ENCODE data around the gene SH3GL1. TPM values are rescaled to one million over a fixed set of nuclear protein-coding genes. Genes with fewer than 3 reads are reported as not detected.
"Not testable (repeated sequence)": the region's sequence is repeated elsewhere in the genome, so short reads cannot be mapped to it uniquely, and the experiment has no call there.

SH3GL1 gene
- total and polyA plus RNA-seq, 8 donors, result 25.9 to 34.2 (median 27.6) TPM

DNA sequence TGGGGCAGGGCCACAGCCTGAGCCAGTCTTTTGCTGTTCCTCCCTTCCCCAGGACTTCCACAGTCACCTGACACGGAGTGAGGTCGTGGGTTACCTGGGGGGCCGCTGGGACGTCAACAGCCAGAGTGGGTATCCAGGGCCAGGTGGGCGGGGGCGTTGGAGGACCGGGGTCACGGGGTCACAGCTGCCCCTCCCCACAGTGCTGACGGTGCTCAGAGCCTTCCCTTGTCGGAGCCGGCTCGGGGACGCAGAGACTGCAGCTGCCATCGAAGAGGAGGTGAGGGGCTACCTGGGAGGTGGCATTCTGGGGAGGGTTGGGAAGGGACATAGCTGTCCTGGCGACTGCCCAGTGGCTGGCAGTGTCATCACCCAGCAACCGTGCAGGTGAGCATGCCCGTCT, 45.5 kb downstream of the SH3GL1 start:
- TF ChIP-seq, protein P1, sequence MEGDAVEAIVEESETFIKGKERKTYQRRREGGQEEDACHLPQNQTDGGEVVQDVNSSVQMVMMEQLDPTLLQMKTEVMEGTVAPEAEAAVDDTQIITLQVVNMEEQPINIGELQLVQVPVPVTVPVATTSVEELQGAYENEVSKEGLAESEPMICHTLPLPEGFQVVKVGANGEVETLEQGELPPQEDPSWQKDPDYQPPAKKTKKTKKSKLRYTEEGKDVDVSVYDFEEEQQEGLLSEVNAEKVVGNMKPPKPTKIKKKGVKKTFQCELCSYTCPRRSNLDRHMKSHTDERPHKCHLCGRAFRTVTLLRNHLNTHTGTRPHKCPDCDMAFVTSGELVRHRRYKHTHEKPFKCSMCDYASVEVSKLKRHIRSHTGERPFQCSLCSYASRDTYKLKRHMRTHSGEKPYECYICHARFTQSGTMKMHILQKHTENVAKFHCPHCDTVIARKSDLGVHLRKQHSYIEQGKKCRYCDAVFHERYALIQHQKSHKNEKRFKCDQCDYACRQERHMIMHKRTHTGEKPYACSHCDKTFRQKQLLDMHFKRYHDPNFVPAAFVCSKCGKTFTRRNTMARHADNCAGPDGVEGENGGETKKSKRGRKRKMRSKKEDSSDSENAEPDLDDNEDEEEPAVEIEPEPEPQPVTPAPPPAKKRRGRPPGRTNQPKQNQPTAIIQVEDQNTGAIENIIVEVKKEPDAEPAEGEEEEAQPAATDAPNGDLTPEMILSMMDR (IDR thresholded peaks at IDR 0.05), result no peak
- 78 to 83% methylated on average over 17 of the region's 17 CpGs for WGBS, 2 donors
- ATAC-seq (peak in 1 of 4 donors; percentile 1), DNase-seq (peak in 2 of 6 donors; percentile 41 to 74), FAIRE-seq (no peak)
- H3K36me3 ChIP-seq, result peaks cover 0 to 17% (median 5%) of the 10 kb centered on the region in 3 donors
- H3K9me3 ChIP-seq, result no peaks in the 10 kb centered on the region
- intact Hi-C loops (cut with DNase I), result loop anchor here in 2 of 3 donors (5.0 to 10.0 kb wide), 2 partner anchors 88 to 90 kb away; no protein-coding TSS in a partner anchor
- no peak overlapping the region for H3K4me3 ChIP-seq
- H3K27ac ChIP-seq, result no peak overlapping the region
- no peaks in the 10 kb centered on the region for H3K4me1 ChIP-seq
- no peaks in the 10 kb centered on the region for H3K27me3 ChIP-seq

- Histone ChIP-seq H3K4me3 (no peak overlapping the region), H3K36me3 (peaks cover 0 to 10% (median under 1%) of the 10 kb centered on the region in 3 donors), H3K9me3 (no peaks in the 10 kb centered on the region), H3K4me1 (no peaks in the 10 kb centered on the region), H3K27me3 (no peaks in the 10 kb centered on the region), H3K27ac (no peak overlapping the region)
- intact Hi-C loops (cut with DNase I), result loop anchor here in 2 of 3 donors (5.0 to 10.0 kb wide), 2 partner anchors 87 to 89 kb away; no protein-coding TSS in a partner anchor
- ATAC-seq, result no peak
- FAIRE-seq, result no peak
- TF ChIP-seq, protein P1 (IDR thresholded peaks at IDR 0.05), result no peak
- 85 to 90% methylated on average over 12 of the region's 12 CpGs for WGBS, 2 donors
- no peak for DNase-seq
Observed at GRCh38 chr19:4354282-4354681, 46.1 kb downstream of the SH3GL1 start.

GRCh38 chr19:4352701-4353121, 47.6 kb downstream of the SH3GL1 start:
- FAIRE-seq, result no peak

DNA sequence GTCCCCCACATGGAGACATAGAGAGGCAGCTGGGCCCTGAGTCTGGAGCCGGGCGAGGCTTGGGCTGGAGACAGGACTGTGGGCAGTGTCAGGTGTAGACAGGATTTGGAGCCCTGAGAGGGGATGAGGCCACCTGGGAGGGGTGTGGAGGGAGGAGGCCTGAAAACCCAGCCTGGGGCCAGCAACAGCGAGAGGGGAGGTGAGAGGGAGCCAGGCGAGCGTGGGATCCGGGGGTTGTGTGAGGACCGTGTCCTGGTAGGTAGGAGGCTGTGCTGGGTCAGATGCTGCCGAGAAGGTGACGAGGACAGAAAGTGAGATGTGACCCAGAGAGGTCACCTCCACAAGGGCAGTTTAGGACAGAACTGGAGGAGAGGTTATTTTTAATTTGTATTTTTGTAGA, 49.6 kb downstream of the SH3GL1 start:
- Histone ChIP-seq H3K27me3 (no peaks in the 10 kb centered on the region), H3K27ac (no peak overlapping the region), H3K9me3 (no peaks in the 10 kb centered on the region), H3K4me3 (no peak overlapping the region), H3K36me3 (no peaks in the 10 kb centered on the region), H3K4me1 (peaks cover 0 to 3% (median 0%) of the 10 kb centered on the region in 3 donors)
- WGBS, 2 donors, result 96% methylated on average over 9 of the region's 9 CpGs
- intact Hi-C loops (cut with DNase I), result loop anchor here in 2 of 3 donors (5.0 to 10.0 kb wide), 2 partner anchors 83 to 86 kb away; no protein-coding TSS in a partner anchor
- ATAC-seq (no peak), FAIRE-seq (no peak), DNase-seq (no peak)
- TF ChIP-seq, protein P1 (IDR thresholded peaks at IDR 0.05), result no peak

More at GRCh38 chr19:4352701-4353121, 47.6 kb downstream of the SH3GL1 start:
- Histone ChIP-seq H3K4me1 (no peaks in the 10 kb centered on the region), H3K4me3 (no peak overlapping the region), H3K27me3 (no peaks in the 10 kb centered on the region), H3K27ac (no peak overlapping the region), H3K9me3 (no peaks in the 10 kb centered on the region), H3K36me3 (no peaks in the 10 kb centered on the region)
- intact Hi-C loops (cut with DNase I), result loop anchor here in 2 of 3 donors (5.0 to 10.0 kb wide), 2 partner anchors 85 to 88 kb away; no protein-coding TSS in a partner anchor
- 25 to 31% methylated on average over 9 of the region's 9 CpGs for WGBS, 2 donors
- TF ChIP-seq, protein P1 (IDR thresholded peaks at IDR 0.05), result peak; percentile 69 to 90 (median 86)
- peak; percentile 52 to 82 (median 77) for ATAC-seq
- DNase-seq, result peak in 4 of 6 donors; percentile 52 to 68 (median 64)

DNA sequence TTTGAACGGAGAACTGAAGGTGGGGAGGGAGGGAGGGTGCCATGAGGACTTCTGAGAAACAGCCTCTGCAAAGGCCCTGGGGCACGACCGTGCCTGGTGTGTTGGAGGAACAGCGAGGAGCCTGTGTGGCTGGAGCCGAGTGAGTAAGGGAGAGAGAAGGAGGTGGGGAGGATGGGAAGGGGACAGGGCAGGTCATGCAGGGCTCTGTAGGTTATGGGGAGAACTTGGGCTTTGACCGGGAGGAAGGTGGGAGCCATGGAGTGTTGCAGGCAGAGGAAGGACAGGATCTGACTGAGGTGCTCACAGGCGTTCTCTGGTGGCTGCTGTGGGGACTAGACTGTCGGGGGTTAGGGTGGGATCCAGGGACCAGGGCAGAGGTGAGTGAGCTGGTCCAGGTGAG, 50.2 kb downstream of the SH3GL1 start:
- TF ChIP-seq, protein P1 (IDR thresholded peaks at IDR 0.05), result no peak
- ATAC-seq, result no peak
- Histone ChIP-seq H3K4me3 (no peak overlapping the region), H3K27ac (no peak overlapping the region), H3K36me3 (no peaks in the 10 kb centered on the region), H3K27me3 (no peaks in the 10 kb centered on the region), H3K4me1 (peaks cover 0 to 8% (median 0%) of the 10 kb centered on the region in 3 donors), H3K9me3 (no peaks in the 10 kb centered on the region)
- DNase-seq, result no peak
- 85 to 87% methylated on average over 8 of the region's 8 CpGs for WGBS, 2 donors
- no peak for FAIRE-seq
- intact Hi-C loops (cut with DNase I), result loop anchor here in 2 of 3 donors (5.0 to 10.0 kb wide), 2 partner anchors 83 to 85 kb away; no protein-coding TSS in a partner anchor

GRCh38 chr19:4349225-4349624, 51.1 kb downstream of the SH3GL1 start:
- H3K9me3 ChIP-seq; intact Hi-C loops (cut with DNase I); FAIRE-seq; H3K27me3 ChIP-seq; H3K4me1 ChIP-seq; H3K4me3 ChIP-seq; DNase-seq; H3K36me3 ChIP-seq; H3K27ac ChIP-seq; ATAC-seq: not testable (repeated sequence)
- 95% methylated on average over 13 to 16 of the region's 16 CpGs for WGBS, 2 donors

Measured in pancreas (tissue), 10 donors.